GM19452 (cell line): ENCODE data around the gene PCCA.

ENCODE experiments used
- ATAC-seq: cut with Tn5 transposase; IDR thresholded peaks from one replicate; pipeline ENCODE4 v1.9.1; 2021; ENCODE audit not compliant: unreplicated experiment

The PCCA gene

DNA sequence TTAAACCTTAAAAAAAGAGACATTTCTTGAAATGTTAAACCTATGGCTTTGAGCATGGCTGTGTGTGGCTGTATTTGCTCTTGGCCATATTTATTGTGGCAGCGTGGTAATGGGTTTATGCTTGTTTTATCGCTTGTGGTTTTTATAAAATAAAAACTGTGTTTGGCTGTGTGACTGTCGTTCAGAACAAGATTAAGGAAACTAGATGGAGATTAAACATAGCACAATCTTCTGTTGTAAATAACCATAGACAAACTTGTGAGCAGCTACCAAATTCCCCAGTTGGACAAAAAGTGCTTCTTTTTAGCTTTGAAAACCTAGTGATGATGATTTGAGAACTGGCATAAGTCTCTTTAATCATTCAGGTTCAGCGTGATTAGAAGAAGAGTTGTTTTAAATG lies 308.7 kb downstream of the PCCA start:
- ATAC-seq: no peak

DNA sequence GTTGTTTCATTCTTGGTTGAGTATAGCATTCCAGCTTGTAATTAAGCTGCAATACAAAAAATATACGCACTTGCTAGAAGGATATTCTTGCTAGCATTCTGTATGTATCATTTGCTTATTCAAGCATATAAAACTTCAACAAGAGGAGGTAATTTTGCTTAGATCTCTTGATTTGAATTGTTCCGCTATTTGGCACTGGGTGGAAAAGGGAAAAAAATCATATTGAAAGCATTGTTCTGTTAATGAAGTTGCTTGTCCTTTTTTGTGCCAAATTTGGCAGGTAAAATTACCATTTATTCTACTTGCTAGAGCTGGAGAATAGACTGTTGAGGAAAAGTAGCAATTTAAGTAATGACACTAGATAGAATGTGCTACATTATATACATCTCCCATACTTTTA lies 309.5 kb downstream of the PCCA start:
- ATAC-seq: no peak

DNA sequence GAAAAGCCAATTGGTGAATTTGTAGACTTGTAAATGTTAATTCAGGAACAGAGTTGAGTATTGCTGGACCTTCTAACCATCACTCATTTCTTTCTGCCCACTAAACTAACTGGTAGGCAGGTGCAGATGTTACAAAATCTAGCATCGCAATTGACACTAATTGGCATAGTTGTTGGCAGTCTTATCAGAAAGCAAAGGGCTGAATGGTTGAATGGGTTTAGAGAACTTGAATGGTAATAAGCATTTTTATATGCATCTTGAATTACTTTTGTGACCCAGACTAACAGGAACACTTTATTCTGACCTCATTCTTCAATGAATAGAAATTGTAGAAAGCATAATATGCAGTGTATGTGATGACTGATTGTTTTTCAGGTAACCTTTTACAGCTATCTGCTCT lies 310.6 kb downstream of the PCCA start:
- no peak for ATAC-seq

DNA sequence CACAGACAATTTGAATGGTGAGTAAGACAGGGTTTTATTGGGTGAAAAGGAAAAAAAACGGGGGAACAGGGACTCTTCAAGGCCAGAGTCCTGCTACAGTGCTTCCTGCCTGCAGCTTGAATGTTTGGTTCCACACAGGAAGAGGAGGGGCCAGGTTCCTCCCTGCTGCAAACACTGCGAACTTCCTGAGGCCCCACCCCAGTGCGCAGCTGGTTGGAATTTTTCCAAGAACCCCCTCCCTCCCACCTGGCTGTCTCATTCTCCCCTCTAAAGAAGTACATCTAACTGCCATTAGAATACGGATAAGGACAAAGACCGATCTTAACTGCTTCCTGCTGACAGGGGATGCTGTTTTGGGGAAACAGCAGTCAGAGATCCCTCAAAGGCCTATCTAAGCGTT lies 314.8 kb downstream of the PCCA start:
- no peak for ATAC-seq

DNA sequence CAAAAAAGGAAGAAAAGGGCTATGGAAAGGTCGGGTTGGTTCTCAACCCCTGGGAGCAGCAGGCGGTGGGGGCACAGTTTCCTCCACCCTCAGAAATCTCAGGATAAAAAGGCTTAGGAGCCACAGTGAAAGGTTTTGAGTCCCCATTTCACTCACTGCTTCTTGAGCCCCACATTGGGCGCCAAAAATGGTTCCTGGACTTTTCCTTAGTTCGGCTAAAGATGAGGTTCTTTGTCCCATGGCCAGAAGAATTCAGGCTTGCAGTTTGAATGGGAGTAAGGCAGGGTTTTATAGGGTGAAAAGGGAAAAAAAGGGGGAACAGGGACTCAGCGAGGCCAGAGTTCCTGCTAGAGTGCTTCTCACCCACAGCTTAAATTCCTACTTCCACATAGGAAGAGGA lies 320.2 kb downstream of the PCCA start:
- ATAC-seq: no peak

DNA sequence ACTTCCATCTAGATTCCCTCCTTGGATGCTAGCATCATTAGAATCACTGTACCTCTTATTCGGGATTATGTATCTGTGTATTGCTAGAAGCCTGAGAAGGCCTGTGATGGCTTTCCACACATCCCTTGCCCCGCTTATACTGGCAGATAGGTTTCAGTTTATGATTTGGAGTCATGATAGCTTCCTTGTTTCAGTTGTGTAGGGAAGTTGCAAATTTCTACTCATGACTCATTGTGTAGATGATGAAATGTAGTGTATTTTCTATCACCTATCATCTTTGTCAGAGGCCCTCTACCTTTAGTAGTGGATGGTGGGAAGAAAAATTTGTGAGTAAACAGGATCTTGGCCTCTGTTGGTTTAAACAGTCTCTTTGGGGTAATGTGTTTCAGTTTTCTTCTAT lies 334.5 kb downstream of the PCCA start:
- ATAC-seq: no peak

DNA sequence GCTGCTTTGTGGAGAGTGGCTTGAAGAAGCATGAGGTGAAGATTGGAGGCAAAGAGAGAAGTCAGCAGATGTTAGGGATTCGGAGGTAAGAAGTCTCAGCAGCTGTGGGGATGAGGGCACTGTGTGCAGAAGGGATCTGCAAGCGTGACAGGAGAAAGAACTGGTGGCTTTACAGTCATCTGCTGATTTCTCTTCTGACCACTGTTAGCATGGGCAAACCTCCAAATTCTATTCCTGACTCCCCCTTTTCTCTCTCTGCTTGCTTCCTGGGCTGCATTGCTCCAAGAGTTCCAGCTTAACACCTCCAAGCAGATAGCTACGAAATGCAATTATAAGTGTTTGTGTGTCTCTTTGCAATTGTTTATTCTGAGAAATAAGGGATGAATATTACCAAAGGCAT lies 340.1 kb downstream of the PCCA start:
- ATAC-seq: no peak

DNA sequence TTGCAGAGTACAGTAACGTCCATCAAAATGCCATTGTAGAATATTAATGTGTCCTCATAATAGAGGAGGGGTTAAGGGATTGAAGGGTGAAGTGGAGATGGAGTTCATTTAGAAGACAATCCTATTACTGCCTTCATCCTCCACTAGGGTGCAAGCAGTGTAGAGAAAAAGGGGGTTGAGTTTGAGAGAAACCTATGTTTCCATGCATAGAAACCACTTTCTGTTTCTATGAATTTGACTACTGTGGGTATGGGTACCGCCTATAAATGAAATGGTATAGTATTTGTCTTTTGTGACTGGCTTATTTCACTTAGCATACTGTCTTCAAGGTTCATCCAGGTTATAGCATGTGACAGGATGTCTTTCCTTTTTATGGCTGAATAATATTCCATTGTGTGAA lies 343.7 kb downstream of the PCCA start:
- ATAC-seq: no peak

DNA sequence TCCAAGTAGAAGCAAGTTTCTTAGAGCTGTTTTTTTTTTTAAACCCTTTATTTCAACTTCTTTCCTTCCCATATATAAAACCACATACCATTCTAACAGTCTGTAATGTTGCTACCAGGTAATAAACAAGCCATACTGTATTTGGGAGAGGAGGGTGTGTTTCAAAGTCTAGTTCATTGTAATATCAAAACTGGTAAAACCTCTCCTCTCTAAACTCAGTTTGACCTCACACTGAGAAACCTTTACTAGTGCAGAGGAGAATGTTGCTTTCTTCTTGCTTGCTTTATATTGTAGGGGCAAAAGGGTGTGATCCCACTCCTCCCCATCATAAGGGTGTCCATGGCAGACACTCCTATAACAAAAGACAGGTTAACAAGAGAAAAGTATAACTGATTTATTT lies 344.6 kb downstream of the PCCA start:
- ATAC-seq: no peak

DNA sequence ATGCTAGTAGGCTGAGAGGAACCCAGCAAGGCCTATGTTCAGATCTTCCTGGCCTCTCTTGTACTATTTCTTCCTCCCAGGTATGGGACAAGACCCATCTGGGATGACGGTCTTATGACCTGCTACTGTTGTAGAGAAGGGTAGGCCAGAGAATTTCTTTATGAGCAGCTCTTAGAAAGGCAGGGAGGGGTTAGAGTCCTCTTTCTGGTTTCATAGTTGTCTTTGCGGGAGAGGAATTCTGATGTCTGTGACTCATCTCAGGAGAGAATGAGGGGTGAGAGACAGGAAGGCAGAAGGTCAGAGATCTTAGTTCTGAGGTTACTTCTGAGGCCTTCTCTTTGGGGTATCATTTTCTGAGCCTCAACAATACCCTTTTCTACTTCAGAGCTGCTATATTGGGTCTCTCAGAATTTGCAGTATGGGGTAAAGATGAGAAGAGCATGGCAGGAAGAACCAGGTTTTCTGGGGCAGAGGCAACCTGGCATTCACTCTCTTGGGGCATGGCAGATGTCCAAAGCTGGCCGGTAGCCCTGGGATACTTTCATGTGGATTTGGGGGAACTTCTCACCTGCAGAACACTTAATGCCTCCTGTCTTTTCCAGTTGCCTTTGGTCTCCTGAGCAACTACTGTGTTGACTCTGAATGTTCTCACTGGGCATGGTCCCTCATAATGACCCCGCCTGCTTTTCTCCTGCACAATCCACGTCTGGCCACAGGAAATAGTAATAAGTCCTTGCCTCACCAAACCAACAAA lies 345.3 kb downstream of the PCCA start:
- ATAC-seq: peak; percentile 93

DNA sequence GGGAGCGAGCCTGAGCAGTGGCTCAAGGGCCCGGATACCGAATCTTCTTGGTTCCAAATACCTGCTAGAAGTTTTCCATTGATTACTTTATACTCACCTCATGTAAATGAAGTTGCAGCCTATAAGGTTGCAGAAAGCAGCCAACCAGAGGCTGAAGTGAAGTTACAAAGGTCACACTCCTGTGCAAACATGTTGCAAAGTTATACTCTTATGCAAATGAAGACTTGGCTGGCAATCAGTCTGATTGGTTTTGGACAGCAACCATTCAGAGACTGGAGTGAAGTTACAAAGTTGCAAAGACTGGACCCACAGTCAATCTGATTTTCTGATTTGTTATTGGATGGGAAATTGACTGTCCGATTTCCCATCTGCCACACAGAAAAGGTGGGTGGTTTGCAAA lies 347.2 kb downstream of the PCCA start:
- no peak for ATAC-seq

DNA sequence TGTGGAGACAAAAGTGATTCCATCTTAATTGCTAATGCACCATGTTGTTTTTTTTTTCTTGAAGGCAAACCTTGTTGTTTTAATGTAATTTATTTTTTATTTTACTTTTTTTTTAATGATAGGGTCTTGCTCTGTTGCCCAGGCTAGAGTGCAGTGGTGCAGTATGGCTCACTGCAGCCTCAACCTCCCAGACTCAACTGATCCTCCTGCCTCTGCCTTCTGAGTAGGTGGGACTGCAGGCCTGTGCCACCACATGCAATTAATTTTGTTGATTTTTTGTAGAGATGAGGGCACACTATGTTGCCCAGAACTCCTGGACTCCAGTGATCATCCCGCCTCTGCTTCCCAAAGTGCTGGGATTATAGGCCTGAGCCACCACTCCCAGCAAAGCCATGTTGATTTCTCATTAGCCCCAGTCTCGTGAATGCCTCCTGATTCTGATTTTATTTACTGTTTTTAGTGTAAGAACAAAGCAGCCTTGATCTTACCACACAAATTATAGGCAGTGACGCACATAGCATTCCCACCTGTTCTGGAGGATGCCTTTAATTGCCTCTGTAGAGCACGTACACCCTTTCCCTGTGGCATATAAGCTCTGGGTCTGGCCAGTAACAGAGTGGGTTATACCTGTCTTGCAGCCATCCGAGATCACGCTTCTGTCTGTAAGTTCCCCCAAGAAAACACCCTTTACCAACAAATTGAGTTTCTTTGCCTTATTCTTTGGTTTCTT lies 349.3 kb downstream of the PCCA start:
- ATAC-seq: no peak

DNA sequence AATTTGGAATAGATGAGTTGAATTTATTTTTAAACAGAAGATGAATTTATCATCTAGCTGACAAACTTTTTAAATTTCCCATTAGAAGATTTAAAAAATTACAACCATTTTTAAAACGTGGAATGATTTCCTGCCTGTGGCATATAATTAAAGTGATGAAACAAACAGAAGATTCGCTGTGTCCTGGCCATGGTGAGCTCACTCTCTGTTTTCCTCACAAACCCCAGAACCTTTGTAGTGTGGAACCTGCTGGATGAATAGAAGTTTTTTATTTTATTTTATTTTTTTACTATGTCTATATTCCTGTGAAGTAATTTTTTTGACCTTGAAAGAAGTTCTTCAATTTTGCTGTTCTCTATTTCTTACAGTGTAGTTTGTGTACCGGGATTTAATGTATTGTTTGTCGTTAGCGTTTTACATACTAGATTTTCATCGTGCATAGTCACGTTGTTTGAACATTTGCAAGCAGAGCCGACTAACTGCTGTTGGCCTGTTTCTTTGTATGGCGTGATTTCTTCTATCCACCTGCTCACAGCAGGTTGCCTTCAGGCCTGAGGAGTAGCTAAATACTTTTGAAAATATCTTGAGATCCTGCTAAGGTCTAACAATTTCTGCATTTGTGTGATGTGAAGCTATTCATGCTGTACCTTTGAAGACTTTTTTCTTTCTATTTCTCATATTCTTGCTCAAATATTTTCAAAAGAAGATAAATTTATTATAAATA lies 350.5 kb downstream of the PCCA start:
- no peak for ATAC-seq

DNA sequence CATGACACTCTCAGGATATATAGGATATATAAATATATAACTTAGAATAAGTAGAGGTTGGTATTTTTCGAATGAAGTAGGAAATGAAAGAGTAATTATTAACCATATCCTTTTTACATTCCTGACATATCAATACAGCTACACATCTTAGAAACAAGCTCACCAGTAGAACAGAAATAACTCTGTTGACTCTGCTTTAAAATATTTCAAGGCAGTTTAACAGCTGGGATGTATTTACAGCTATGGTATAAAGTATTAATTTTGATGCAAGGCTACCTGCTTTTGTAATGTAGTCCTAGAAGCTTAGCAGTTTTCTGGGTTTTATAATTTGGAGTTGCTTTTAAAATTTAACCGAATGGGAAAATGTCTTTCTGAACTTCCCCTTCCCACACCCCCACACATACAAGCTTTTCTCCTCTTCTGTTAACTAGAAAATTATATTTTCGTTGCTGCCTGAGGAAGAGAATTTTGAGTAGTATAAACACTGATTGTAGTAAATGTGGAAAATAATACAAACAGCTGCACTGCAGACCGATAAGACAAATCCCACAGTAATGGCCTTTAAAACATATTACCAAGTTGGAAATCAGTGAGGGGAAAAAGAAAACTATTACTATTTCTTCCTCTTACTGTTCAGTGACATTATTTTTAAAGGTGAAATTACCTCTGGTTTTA lies 352.0 kb downstream of the PCCA start:
- ATAC-seq: no peak

DNA sequence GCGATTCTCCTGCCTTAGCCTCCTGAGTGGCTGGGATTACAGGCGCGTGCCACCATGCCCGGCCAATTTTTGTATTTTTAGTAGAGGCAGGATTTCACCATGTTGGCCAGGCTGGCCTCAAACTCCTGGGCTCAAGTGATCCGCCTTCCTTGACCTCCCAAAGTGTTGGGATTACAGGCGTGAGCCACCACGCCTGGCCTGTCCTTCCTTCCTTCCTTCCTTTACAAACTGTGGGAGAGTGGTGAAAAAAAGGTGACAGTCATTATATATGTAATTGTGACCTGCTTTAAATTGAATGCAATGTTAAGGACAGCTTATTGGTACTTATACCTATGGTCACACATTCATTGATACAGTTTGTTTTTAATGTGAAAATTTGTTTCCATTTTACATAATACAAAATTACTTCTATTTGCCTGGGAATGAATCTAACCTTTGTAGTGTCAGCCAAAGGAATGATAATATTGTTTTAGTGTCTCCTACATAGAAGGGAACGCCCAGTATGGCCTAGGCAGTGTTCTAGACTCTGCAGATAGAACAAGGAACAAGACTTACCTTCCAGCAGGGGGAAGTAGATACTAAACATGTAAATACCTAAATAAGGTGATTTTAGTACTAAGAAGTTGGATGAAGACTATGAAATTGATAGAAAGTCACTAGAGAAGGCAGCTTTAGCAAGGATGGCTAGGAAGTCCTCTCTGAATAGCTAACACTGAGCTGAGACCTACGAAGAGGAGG lies 353.4 kb downstream of the PCCA start:
- ATAC-seq: no peak

DNA sequence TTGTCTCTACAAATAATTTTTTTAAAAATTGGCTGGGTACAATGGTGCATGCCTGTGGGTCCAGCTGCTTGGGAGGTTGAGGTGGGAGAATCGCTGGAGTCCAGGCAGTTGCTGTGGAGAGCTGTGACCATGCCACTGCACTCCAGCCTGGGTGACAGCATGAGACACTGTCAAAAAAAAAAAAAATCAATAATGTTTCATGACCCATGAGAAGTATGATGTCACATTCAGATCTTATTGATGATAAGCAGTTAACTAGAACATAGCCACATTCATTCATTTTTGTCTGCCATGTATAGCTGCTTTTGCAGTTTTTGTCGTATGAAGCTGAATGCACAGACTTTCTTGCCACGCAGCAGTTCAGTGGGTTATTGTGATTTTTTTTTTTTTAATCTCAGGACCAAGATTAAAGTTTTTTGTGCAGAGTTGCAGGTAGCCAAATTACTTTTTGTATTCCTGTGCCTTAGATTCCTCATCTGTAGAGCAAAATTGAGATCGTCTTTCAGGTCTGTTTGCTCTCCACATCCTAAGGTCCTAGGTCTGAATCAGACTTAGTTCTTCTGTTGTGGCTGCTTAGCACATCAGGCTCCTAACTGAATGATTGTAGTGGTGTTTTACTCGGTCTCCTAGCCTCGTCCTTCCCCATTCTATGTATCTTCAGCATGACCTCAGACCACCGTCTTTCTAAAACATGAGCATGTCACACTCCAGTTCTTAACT lies 354.5 kb downstream of the PCCA start:
- ATAC-seq: no peak

DNA sequence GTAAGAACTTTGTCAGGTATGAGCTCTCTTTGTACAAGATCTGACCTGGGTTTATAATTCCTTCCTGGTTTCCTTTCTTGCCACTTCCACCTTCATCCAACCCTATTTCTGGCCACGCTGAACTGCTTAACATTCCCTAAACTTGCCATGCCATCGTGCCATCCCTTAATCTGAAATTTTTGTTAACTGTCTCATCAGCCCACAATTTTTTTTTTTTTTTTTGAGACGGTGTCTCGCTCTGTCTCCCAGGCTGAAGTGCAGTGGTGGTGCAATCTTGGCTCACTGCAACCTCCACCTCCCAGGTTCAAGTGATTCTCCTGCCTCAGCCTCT lies 355.1 kb downstream of the PCCA start:
- ATAC-seq: no peak

DNA sequence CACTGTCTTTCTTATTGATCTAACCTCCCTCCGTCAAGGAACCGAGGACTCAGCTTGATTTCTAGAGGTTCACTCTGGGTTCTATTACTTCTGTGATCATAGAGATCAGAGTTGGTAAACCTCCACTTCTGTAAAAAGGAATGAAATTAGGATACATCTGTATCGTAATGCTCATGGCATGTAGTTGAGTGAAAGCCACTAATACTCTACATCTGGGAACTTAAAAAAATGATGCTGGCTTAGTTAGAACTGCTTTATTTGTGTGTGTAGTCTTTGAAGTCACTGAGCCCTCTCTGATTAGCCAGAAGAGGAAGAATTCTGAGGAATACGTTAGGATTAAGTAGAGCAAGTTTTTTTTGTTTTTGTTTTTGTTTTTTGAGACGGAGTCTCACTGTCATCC lies 358.9 kb downstream of the PCCA start:
- ATAC-seq: no peak

DNA sequence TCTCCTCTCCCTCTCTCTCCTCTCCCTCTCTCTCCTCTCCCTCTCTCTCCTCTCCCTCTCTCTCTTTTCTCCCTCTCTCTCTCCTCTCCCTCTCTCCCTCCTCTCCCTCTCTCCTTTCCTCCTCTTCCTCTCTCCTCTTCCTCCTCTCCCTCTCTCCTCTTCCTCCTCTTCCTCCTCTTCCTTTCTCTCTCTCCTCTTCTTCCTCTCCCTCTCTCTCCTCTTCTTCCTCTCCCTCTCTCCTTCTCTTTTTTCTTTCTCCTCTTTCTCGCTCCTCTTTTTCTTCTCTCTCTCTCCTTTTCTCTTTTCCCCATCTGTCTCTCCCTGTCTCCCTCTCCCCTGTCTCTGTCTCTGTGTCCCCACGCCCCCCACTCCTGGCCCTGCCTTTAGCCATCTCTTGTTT lies 363.0 kb downstream of the PCCA start:
- ATAC-seq: no peak

DNA sequence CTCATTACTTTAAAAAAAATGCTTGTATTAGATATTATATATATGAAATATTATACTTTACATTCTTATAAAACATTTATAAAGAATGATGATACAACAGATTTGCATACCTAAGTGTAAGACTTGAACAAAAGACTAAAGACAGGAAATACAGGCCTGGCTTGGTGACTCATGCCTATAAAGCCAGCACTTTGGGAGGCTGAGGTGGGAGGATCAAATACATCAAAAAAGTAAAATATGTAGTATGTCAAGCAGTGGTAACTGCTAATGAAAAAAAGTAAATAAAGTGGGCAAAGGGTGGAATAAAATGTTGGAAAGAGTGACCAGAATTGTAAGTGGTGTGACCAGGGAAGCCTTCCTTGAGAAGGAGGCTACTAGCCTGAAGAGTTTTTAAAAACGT lies 366.0 kb downstream of the PCCA start:
- no peak for ATAC-seq
